ENCODE measurements around the gene ATXN10.

ATXN10 gene

DNA sequence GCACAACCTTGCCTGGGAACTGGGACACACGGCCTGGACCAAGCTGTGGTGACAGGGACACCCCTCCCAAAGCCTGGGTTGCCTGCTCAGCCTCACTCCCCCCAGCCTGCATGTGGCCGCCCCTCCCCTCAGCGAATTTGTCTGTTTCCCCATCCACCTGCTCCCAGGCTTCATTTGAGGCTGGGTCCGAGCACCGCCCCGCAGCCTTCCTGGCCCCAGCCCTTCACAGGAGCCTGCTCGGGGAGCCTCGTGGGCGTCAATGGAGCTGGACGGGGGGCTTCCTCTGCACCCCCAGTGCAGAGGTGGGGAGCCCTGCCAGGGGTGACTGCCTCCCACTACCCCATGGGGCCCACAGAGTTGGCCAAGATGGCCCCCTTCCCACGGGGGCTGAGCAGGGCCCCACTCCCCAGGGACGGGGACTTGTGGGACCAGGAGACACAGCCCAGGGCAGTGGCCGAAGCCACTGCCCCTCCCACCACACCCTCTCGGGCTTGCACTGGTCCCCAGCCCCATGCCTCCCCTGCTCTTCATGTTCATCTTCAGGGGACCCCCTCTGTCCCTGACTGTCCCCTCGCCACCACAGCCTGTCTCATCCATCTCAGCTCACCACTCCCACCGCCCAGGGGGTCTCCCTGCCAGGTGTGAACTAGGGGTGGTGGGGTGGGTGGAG is 213.7 kb downstream of the ATXN10 start:
- H3K4me3 ChIP-seq (ENCODE audit: low read length), result no peak overlapping the region
- no peak for DNase-seq (ENCODE audit: low read depth)
- TF ChIP-seq, protein P1, sequence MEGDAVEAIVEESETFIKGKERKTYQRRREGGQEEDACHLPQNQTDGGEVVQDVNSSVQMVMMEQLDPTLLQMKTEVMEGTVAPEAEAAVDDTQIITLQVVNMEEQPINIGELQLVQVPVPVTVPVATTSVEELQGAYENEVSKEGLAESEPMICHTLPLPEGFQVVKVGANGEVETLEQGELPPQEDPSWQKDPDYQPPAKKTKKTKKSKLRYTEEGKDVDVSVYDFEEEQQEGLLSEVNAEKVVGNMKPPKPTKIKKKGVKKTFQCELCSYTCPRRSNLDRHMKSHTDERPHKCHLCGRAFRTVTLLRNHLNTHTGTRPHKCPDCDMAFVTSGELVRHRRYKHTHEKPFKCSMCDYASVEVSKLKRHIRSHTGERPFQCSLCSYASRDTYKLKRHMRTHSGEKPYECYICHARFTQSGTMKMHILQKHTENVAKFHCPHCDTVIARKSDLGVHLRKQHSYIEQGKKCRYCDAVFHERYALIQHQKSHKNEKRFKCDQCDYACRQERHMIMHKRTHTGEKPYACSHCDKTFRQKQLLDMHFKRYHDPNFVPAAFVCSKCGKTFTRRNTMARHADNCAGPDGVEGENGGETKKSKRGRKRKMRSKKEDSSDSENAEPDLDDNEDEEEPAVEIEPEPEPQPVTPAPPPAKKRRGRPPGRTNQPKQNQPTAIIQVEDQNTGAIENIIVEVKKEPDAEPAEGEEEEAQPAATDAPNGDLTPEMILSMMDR (conservative IDR thresholded peaks at IDR 0.05; ENCODE audit: low read length), result no peak

DNA sequence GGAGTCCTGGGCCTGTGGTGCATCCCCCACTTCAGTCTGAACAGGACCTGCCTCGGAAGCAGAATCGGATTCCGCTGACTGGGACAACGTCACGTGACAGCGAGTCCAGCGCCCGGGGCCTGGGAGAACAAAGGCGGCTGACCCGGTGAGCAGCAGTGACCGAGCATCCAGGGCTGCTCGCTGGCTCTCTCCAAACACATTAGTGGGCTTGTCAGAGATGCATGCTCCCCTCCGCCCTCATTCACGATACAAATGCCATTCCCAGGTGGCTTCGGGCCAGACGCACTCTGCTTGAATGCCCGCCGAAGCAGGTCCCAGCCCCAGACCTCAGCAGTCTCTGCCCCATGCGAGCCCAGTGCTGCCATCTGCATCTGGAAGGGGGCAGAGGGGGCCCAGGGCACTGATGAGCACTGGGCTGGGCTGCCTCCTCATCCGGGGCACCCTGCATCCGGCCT is 214.3 kb downstream of the ATXN10 start:
- TF ChIP-seq, protein P1 (conservative IDR thresholded peaks at IDR 0.05; ENCODE audit: low read length), result no peak
- no peak overlapping the region for H3K4me3 ChIP-seq (ENCODE audit: low read length)
- DNase-seq (ENCODE audit: low read depth), result no peak

DNA sequence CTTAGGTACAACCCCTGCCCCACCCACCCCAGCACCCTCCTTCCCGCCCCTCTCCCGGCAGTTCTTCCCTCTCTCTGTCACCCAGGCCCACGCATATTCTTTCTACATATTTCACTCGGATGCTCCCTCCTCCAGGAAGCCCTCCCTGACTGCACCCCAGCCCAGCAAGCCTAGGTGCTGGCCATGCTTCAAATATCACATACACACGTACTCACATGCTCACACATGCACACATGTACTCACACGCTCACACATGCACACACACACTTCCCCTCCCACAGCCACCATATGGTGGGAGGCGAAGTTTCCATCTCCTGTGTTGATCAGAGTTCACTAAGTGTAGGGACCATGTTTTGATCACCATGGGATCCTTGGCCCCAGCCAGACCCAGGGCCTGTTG is 214.9 kb downstream of the ATXN10 start:
- TF ChIP-seq, protein P1 (conservative IDR thresholded peaks at IDR 0.05; ENCODE audit: low read length), result no peak
- no peak for DNase-seq (ENCODE audit: low read depth)
- no peak overlapping the region for H3K4me3 ChIP-seq (ENCODE audit: low read length)

DNA sequence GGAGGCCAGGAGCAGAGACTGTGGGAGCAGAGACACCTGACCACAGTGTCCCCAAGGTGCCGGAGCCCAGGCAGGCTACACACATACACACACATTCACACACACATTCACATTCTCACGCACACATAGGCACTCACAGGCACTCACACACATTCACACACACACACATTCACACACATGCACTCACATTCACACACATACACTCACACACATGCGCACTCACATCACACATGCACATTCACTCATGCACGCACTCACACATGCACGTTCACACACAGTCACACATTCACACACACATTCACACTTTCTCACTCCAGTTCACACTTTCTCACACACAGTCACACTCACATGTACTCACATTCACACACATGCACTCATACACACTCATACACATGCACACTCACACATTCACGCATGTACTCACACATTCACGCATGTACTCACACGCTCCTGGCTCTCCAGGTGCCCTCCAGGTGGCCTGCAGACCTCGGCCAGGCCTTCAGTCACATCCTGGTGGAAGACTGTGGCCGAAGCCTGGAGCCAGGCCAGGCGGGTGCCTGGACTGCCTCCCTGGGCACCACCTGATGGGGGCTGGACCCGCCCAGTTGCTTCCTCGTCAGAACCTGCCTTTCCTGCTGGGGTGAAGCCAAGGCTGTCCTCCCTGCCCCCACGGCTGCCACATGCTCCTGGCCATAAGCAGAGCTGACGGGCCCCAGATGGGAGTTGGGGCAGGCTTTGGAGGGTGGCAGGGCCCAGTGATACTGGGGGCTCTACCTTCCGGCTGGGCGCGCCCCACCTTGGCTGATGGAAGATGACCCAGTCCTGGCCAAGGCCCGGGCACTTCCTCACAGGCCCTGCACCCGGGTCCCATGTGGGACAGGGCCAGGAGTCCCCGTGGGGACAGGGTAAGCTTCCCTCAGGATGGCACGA is 215.8 kb downstream of the ATXN10 start:
- no peak for DNase-seq (ENCODE audit: low read depth)
- no peak overlapping the region for H3K4me3 ChIP-seq (ENCODE audit: low read length)
- TF ChIP-seq, protein P1 (conservative IDR thresholded peaks at IDR 0.05; ENCODE audit: low read length), result no peak

DNA sequence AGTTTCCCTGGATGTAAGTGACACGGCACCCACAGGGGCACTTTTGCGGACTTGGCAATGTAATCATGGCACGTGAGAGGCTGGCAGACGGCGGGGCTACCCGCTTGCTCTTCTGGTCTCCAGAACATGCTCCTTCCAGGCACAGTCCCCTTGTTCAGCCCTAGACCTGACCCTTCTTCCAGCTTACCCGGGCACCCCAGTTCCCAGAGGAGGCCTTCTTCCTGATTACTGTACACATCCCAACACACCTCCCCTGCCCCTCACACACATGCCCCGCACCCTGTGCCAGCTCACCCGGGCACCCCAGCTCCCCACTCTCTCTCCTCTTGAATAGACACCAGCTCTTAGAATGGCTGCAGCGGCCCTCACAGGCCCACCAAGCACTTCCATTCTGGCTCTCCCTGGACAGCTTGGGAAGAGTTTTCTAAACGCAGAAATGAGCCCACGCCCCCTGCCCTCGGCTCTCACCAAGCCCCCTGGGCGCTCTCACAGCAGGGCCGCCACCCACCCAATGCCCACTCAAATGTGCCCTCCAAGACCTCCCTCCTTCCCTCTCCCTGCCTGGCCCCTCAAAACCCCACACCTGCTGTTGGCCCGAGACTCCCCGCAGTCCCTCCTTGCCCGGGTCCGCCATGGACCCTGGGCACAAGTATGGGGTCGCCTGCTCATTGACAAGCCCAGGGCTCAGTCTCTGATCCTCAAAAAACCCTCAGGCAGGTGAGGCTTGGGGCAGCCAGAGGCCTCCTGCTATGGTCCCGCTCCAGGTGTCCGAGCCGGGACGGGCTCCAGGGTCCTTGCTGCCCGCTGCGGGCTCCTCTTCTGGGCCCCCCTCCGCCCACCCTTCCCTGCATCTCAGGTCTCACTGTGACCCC is 216.8 kb downstream of the ATXN10 start:
- TF ChIP-seq, protein P1 (conservative IDR thresholded peaks at IDR 0.05; ENCODE audit: low read length), result no peak
- DNase-seq (ENCODE audit: low read depth), result no peak

DNA sequence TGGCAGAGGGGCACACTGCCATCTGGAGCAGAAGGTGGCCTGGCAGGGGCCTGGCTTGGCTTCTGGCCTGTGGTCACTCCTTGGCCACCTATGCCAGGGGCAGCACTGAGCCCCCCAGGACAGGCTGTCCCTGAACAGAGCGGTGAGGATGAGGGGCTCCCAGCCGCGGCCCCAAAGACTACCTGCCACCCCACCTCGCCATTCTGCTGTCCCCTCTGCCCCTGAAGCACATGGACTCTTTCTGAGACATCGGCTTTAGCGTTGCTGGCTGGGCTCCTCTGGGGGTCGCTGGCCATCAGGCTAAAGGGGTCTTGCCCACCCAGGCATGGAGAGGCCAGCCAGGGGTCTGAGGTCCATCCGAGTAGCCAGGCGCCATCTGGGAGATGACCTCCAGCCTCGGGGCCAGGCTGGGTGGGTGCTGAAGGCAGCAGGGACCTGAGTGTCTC is 217.5 kb downstream of the ATXN10 start:
- no peak overlapping the region for H3K4me3 ChIP-seq (ENCODE audit: low read length)
- no peak for DNase-seq (ENCODE audit: low read depth)
- TF ChIP-seq, protein P1 (conservative IDR thresholded peaks at IDR 0.05; ENCODE audit: low read length), result no peak

More for the DNA sequence above, 216.8 kb downstream of the ATXN10 start:
- H3K4me3 ChIP-seq (ENCODE audit: low read length), result no peak overlapping the region

Data from AG10803 (cell line).